ENCODE results near the gene CYP24A1.

CYP24A1 gene

DNA sequence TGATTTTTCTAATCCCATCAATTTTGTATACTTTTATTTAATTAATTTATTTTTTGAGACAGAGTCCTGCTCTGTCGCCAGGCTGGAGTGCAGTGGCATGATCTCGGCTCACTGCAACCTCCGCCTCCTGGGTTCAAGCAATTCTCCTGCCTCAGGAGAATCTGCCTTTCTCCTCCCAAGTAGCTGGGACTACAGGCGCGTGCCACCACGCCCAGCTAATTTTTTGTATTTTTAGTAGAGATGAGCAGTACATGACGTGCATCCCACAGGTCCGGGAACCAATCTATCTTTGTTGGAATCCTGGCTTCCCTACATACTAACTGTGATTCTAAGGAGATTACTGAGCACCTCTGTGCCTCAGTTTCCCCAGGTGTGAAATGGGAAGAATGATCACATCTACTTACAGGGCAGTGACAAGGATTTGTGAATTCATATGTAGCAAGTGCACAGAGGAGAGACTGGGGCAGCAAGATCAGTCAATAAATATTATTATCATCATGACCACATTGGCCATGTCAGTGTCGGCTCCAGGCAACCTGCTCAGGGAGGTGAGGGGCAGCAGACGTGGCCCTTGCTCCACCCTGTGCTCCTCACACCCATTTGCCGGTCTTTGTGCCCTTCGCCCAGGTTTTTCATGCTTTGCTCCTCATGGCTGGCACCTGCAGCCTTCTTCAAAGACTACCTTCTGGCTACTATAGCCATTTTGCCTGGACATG is 22.1 kb downstream of the CYP24A1 start:
- TF ChIP-seq GATA2 (IDR thresholded peaks at IDR 0.05; ENCODE audit: low read depth, low read length): no peak
- TF ChIP-seq GATA3 (IDR thresholded peaks at IDR 0.05; ENCODE audit: low read depth, low read length): no peak

DNA sequence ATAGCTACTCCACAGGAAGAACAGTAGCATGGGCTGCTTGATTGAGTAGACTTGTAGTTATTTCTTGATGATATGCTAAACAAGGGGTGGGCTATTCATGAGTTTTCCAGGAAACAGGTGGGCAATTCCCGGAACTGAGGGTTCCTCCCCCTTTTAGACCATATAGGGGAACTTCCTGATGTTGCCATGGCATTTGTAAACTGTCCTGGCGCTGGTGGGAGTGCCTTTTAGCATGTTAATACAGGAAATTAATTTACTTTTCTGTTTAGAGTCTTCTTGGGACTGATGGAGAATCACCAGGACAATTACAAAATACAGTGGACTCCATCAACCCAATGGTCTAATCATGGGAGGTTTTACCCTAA is 22.7 kb downstream of the CYP24A1 start:
- no peak for TF ChIP-seq GATA3 (IDR thresholded peaks at IDR 0.05; ENCODE audit: low read depth, low read length)
- no peak for TF ChIP-seq GATA2 (IDR thresholded peaks at IDR 0.05; ENCODE audit: low read depth, low read length)

DNA sequence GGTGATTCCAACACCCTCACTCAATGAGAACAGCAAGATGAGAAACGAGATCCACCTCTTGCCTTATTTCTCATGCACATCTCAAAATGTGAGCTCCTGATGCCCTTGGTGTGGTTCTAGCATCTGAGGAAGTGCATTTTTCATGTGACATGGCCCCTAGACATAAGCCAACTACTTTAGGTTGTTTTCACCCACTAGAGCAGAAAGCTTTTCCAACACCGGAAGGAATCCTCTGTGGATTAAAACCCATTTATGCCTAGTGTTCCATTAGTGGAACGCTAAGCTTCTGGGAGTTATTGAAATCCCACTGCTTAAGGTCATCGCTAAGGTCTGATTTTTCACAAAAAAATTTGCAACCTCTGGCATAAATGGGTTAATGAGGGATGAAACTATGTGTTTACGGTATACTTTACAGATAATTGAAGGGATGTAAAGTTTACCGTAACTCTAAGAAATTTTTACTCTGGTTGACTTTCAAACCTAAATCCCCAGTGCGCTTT is 24.0 kb downstream of the CYP24A1 start:
- no peak for TF ChIP-seq GATA2 (IDR thresholded peaks at IDR 0.05; ENCODE audit: low read depth, low read length)
- no peak for TF ChIP-seq GATA3 (IDR thresholded peaks at IDR 0.05; ENCODE audit: low read depth, low read length)

DNA sequence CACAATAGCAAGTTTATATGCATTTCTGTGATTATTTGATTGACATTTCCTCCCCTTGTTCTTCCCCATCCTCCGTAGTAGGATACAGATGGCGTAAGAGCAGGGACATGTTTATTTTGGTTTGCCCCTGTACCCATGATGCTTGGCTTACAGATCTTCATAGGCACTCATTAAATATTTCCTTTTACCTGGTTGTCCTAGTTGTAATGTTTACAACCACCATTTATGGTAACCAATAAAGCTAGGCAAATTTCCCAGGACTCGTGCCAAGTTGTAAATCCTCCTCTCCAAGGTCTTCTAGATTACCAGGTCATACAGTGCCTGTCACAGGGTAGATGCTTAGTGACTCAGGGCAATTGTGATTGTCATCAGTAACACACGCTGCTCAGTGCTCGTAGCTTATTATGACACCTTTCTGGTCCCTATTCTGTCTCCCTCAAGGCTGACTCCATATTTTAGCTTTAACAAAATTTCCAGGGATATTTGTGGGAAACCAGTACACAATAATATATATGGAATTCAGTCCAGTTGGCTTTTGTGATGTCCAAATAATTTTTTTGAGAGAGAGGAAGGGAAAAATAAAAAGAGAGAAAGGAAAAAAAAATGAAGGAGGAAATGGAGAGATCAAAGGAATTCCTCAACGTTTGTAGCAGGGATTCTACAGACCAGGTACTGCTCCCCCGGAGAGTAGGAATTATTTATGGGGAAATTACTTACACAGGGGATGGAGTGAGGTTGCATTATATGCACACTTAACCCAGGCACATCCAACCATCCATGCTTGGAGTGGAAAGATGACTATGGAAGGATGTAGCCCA is 24.6 kb downstream of the CYP24A1 start:
- no peak for TF ChIP-seq GATA3 (IDR thresholded peaks at IDR 0.05; ENCODE audit: low read depth, low read length)

GRCh38 chr20:54146672-54147071 is 27.1 kb downstream of the CYP24A1 start:
- TF ChIP-seq GATA2 (IDR thresholded peaks at IDR 0.05; ENCODE audit: low read depth, low read length) (no peak), GATA3 (IDR thresholded peaks at IDR 0.05; ENCODE audit: low read depth, low read length) (no peak)

- TF ChIP-seq GATA2 (IDR thresholded peaks at IDR 0.05; ENCODE audit: low read depth, low read length) (no peak), GATA3 (IDR thresholded peaks at IDR 0.05; ENCODE audit: low read depth, low read length) (no peak)
Measured at GRCh38 chr20:54144847-54145414, 28.9 kb downstream of the CYP24A1 start.

GRCh38 chr20:54140927-54141566 is 32.7 kb downstream of the CYP24A1 start:
- no peak for TF ChIP-seq GATA3 (IDR thresholded peaks at IDR 0.05; ENCODE audit: low read depth, low read length)
- no peak for TF ChIP-seq GATA2 (IDR thresholded peaks at IDR 0.05; ENCODE audit: low read depth, low read length)

DNA sequence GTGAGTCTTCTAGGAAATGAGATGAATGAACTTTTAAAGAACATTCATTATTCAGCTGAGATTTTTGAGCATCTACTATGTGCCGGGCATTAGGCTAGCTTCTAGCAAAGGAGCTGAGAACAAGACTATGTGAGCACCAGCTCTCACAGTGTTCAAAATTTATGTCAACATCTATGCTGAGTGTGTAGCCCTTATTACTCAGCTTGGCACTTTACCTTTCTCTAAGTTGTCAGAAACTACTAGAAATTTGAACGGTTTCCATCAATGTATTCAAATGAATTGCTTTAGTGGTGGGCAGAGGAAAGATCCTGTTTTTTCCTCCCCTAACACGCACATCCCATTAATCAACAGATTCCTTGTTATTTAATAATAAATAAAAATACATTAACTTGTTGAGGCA is 33.3 kb downstream of the CYP24A1 start:
- TF ChIP-seq GATA2 (IDR thresholded peaks at IDR 0.05; ENCODE audit: low read depth, low read length): no peak
- TF ChIP-seq GATA3 (IDR thresholded peaks at IDR 0.05; ENCODE audit: low read depth, low read length): no peak

GRCh38 chr20:54140067-54140466 is 33.7 kb downstream of the CYP24A1 start:
- TF ChIP-seq GATA2 (IDR thresholded peaks at IDR 0.05; ENCODE audit: low read depth, low read length) (no peak), GATA3 (IDR thresholded peaks at IDR 0.05; ENCODE audit: low read depth, low read length) (no peak)

DNA sequence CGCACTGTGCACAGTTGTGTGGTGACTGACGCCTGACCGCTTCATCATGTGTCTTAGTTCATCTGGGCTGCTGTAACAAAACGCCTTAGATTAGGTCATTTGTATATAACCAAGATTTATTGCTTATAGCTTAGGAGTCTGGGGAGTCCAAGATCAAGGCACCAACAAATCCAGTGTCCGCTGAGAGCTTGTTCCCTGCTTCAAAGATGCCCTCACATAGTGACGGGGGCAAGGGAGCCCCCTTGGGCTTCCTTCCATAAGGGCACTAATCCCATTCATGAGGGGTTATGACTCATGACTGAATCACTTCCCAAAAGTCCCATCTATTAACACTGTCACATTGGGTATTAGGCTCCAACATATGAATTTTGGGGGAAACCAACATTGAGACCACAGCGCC is 34.6 kb downstream of the CYP24A1 start:
- TF ChIP-seq GATA3 (IDR thresholded peaks at IDR 0.05; ENCODE audit: low read depth, low read length): no peak
- TF ChIP-seq GATA2 (IDR thresholded peaks at IDR 0.05; ENCODE audit: low read depth, low read length): no peak

DNA sequence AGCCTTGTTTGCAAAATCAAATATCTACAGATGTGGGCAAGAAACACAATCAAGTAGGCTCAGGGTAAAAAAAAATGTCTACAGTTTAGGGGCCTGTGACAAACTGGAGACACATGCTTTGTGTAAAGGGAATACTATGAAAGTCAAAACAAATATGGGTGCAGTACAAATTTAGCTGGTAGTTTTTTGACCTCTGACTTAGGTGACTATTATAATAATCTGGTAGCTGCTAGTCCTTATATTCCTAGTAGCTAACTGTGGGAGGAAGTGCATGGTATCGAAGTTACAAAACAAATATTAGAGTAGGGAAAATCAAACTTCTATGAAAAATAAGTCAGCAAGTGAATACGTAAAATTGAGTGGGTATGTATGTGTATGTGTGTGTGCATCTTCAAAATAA is 35.4 kb downstream of the CYP24A1 start:
- no peak for TF ChIP-seq GATA2 (IDR thresholded peaks at IDR 0.05; ENCODE audit: low read depth, low read length)

DNA sequence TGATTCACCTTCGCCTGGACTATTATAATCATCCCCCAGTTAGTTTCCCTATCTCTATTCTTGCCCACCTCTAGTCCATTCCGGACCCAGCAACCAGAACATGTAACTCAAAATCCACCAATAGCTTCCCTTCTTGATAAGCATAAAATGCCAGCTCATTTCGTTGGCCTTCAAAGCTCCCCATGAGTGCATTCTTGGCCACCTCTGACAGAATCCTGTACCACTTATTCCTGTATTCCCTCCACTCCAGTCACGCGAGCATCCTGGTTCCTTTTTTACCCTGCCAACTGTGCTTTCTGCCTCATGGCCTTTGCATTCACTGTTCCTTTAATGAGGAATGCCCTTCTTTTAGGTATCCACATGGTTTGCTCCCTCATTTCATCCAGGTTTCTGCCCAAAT is 36.7 kb downstream of the CYP24A1 start:
- no peak for TF ChIP-seq GATA3 (IDR thresholded peaks at IDR 0.05; ENCODE audit: low read depth, low read length)
- no peak for TF ChIP-seq GATA2 (IDR thresholded peaks at IDR 0.05; ENCODE audit: low read depth, low read length)

DNA sequence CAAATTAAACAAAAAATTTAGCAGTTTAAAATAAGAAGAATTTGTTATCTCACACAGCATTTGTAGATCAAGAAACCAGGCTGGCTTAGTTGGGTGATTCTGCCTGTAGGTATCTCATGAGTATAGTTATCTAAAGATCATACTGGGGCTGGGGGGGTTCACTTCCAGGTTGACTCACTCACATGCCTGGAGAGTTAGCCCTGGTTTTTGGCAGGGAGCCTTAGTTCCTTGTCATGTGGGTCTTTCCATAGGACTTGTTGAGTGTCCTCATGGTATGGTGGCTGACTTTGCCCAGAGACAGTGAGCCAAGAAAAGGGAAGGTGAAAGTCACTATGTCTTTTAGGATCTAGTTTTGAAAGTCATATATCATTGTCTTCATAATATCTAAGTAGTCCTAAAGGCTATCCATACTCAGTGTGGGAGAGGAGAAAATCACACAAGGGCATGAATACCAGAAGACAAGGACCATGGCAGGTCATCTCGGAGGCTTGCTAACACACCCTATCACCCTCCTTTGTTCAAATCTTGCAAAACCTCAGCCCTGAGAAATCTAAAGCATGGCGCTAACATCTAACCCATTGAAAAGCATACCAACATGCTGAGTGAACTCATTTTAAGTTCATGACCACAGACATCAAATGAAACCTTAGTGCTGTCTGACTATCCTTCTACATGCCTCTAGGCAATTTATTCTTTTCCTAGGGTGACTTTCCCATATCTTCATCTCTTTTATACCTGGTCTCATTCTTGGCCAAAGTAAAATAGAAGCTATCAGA is 39.2 kb downstream of the CYP24A1 start:
- TF ChIP-seq GATA3 (IDR thresholded peaks at IDR 0.05; ENCODE audit: low read depth, low read length) (no peak), GATA2 (IDR thresholded peaks at IDR 0.05; ENCODE audit: low read depth, low read length) (no peak)
